Neural crest cell (in vitro differentiated cells): ENCODE measurements around the gene TPP2. TPM values are rescaled to one million over a fixed set of nuclear protein-coding genes. Genes with fewer than 3 reads are reported as not detected.

Experiments used
- DNase-seq: peaks from one replicate; pipeline ENCODE4 v3.0.0; 2021; ENCODE audit warnings: low read depth, mixed read lengths, low spot score
- H3K27ac Mint-ChIP-seq: one replicate; pipeline ENCODE4 v1.8.0; 2021; ENCODE audit warnings: mild to moderate bottlenecking, mixed read lengths; ENCODE audit not compliant: unreplicated experiment
- H3K27me3 Mint-ChIP-seq: 2 replicates; pipeline ENCODE4 v1.8.0; 2021; ENCODE audit warnings: low read depth, mild to moderate bottlenecking, mixed read lengths
- H3K36me3 Mint-ChIP-seq: 2 replicates; pipeline ENCODE4 v1.8.0; 2021; ENCODE audit warnings: low read depth, mild to moderate bottlenecking, mixed read lengths
- H3K4me1 Mint-ChIP-seq: 2 replicates; pipeline ENCODE4 v1.8.0; 2021; ENCODE audit warnings: mixed read lengths
- H3K4me3 Mint-ChIP-seq: one replicate; pipeline ENCODE4 v1.8.0; 2021; ENCODE audit warnings: mild to moderate bottlenecking, mixed read lengths
- H3K9me3 Mint-ChIP-seq: 2 replicates; pipeline ENCODE4 v1.8.0; 2021; ENCODE audit warnings: mixed read lengths
- CTCF ChIP-seq: fragments of 200-600 bp; sonication (generic); conservative IDR thresholded peaks from 2 replicates; pipeline ENCODE4 v1.5.0; 2021; ENCODE audit warnings: antibody characterized with exemption, mild to moderate bottlenecking
- total RNA-seq: library from RNA; stranded (reverse); gene quantifications from 2 replicates; pipeline ENCODE4 v1.2.1, GENCODE V29; 2021

TPP2 gene
- total RNA-seq, 1 donor from 2014 or later, result 62.7 TPM

GRCh38 chr13:102697929-102698648, 101.3 kb downstream of the TPP2 start:
- Mint-ChIP-seq H3K27ac (no peak overlapping the region), H3K36me3 (no peaks in the 10 kb centered on the region), H3K4me3 (no peak overlapping the region), H3K4me1 (no peaks in the 10 kb centered on the region), H3K9me3 (peaks cover 5% of the 10 kb centered on the region), H3K27me3 (peaks cover 3% of the 10 kb centered on the region)
- no peak for DNase-seq
- no peak for TF ChIP-seq CTCF

- H3K4me3 Mint-ChIP-seq, result no peak overlapping the region
- peaks cover 5% of the 10 kb centered on the region for H3K9me3 Mint-ChIP-seq
- no peaks in the 10 kb centered on the region for H3K4me1 Mint-ChIP-seq
- peaks cover 2% of the 10 kb centered on the region for H3K27me3 Mint-ChIP-seq
- H3K36me3 Mint-ChIP-seq, result no peaks in the 10 kb centered on the region
- DNase-seq, result no peak
- no peak for TF ChIP-seq CTCF
- no peak overlapping the region for H3K27ac Mint-ChIP-seq
Measured at GRCh38 chr13:102698649-102698980, 101.8 kb downstream of the TPP2 start.

GRCh38 chr13:102699504-102699903, 102.7 kb downstream of the TPP2 start:
- Mint-ChIP-seq H3K27ac (no peak overlapping the region), H3K36me3 (no peaks in the 10 kb centered on the region), H3K27me3 (no peaks in the 10 kb centered on the region), H3K4me3 (no peak overlapping the region), H3K4me1 (no peaks in the 10 kb centered on the region), H3K9me3 (peaks cover 5% of the 10 kb centered on the region)
- no peak for DNase-seq
- TF ChIP-seq CTCF, result no peak

GRCh38 chr13:102700088-102701031, 103.6 kb downstream of the TPP2 start:
- H3K27me3 Mint-ChIP-seq, result no peaks in the 10 kb centered on the region
- no peak overlapping the region for H3K27ac Mint-ChIP-seq
- H3K9me3 Mint-ChIP-seq, result peaks cover 5% of the 10 kb centered on the region
- H3K4me1 Mint-ChIP-seq, result no peaks in the 10 kb centered on the region
- H3K4me3 Mint-ChIP-seq, result no peak overlapping the region
- DNase-seq, result no peak
- no peak for TF ChIP-seq CTCF
- H3K36me3 Mint-ChIP-seq, result no peaks in the 10 kb centered on the region

GRCh38 chr13:102701331-102701730, 104.5 kb downstream of the TPP2 start:
- no peaks in the 10 kb centered on the region for H3K4me1 Mint-ChIP-seq
- no peak for DNase-seq
- no peaks in the 10 kb centered on the region for H3K27me3 Mint-ChIP-seq
- no peak for TF ChIP-seq CTCF
- H3K9me3 Mint-ChIP-seq, result peaks cover 5% of the 10 kb centered on the region
- no peaks in the 10 kb centered on the region for H3K36me3 Mint-ChIP-seq
- no peak overlapping the region for H3K27ac Mint-ChIP-seq
- H3K4me3 Mint-ChIP-seq, result no peak overlapping the region
